HG03103 (cell line): Measurements from ENCODE around the gene EEF1AKMT4.

Experiments
- ATAC-seq: cut with Tn5 transposase; IDR thresholded peaks from one replicate; pipeline ENCODE4 v1.9.1; 2021; ENCODE audit warnings: low read depth; ENCODE audit not compliant: unreplicated experiment

Gene EEF1AKMT4

GRCh38 chr3:184235381-184236032, 14.0 kb upstream of the EEF1AKMT4 start:
- no peak for ATAC-seq

- ATAC-seq = no peak
These were observed 13.4 kb upstream of the EEF1AKMT4 start for GRCh38 chr3:184236033-184236410.

- ATAC-seq = no peak
These were observed 12.8 kb upstream of the EEF1AKMT4 start for GRCh38 chr3:184236636-184237035.

GRCh38 chr3:184237211-184237610, 12.3 kb upstream of the EEF1AKMT4 start:
- no peak for ATAC-seq

- no peak for ATAC-seq
These were observed 11.7 kb upstream of the EEF1AKMT4 start for GRCh38 chr3:184237807-184238206.

- no peak for ATAC-seq
These were observed 11.1 kb upstream of the EEF1AKMT4 start for GRCh38 chr3:184238246-184238818.

- no peak for ATAC-seq
These were observed 10.3 kb upstream of the EEF1AKMT4 start for GRCh38 chr3:184239221-184239620.

- ATAC-seq = no peak
These were observed 9.8 kb upstream of the EEF1AKMT4 start for GRCh38 chr3:184239708-184240107.

GRCh38 chr3:184240384-184241140, 8.9 kb upstream of the EEF1AKMT4 start:
- no peak for ATAC-seq

GRCh38 chr3:184241141-184241446, 8.4 kb upstream of the EEF1AKMT4 start:
- ATAC-seq = no peak

GRCh38 chr3:184241447-184242296, 7.8 kb upstream of the EEF1AKMT4 start:
- no peak for ATAC-seq

GRCh38 chr3:184242297-184242685, 7.2 kb upstream of the EEF1AKMT4 start:
- ATAC-seq = no peak

GRCh38 chr3:184248454-184249411, 739 bp upstream of the EEF1AKMT4 start, which contains the start of gene ALG3:
TSS of gene ALG3 (minus strand) at chr3:184248962. CDS start at chr3:184248940, 22 bp downstream.
- ATAC-seq = peak; percentile 41

GRCh38 chr3:184250167-184250828, 826 bp downstream of the EEF1AKMT4 start:
- ATAC-seq = peak; percentile 58

GRCh38 chr3:184255291-184256039, 6.0 kb downstream of the EEF1AKMT4 start:
- no peak for ATAC-seq

- ATAC-seq = no peak
These were observed 7.8 kb downstream of the EEF1AKMT4 start for GRCh38 chr3:184257083-184257915.

GRCh38 chr3:184258926-184259325, 9.5 kb downstream of the EEF1AKMT4 start:
- no peak for ATAC-seq

- no peak for ATAC-seq
These were observed 10.0 kb downstream of the EEF1AKMT4 start for GRCh38 chr3:184259396-184259877.
